RWPE1 (cell line): Measurements from ENCODE around the gene ASIC3.

Experiments used
- CTCF ChIA-PET: fragments of 350-600 bp; sonication (Branson Sonifier 250); formaldehyde crosslinking; extraction: SDS; loops from one replicate; lab custom pipeline; 2021; lab: Yijun Ruan, JAX
- POLR2A ChIA-PET: fragments of 400-600 bp; formaldehyde crosslinking; extraction: SDS; loops from one replicate; lab custom pipeline; 2020; ENCODE audit warnings: antibody characterized with exemption; ENCODE audit not compliant: low non-redundant PET; lab: Yijun Ruan, JAX
- DNase-seq: peaks from one replicate; pipeline ENCODE4 v3.0.0; 2012; ENCODE audit warnings: low spot score
- H3K27ac ChIP-seq: fragments of 450-650 bp; 2 replicates; pipeline ENCODE4 v1.5.1; 2017
- CTCF ChIP-seq: fragments of 450-650 bp; conservative IDR thresholded peaks from 2 replicates; pipeline ENCODE4 v1.5.1; 2017; ENCODE audit warnings: low read depth, mild to moderate bottlenecking

ASIC3 gene

GRCh38 chr7:151056283-151056665 lies 7.9 kb downstream of the ASIC3 start:
- DNase-seq, result no peak
- CTCF ChIA-PET, result interaction anchor here (0.6 kb wide), 1 partner anchor 31 kb away, joined by 3 read pairs; no protein-coding TSS in a partner anchor
- no peak for TF ChIP-seq CTCF
- POLR2A ChIA-PET, result no interaction called here
- peak overlapping the region; percentile 96 for H3K27ac ChIP-seq

- ChIA-PET CTCF (interaction anchor here (0.6 to 1.0 kb wide), 3 partner anchors 31 to 68 kb away, joined by 3 to 5 read pairs (median 3); no protein-coding TSS in a partner anchor), POLR2A (no interaction called here)
- TF ChIP-seq CTCF, result no peak
- no peak for DNase-seq
- peak overlapping the region; percentile 96 for H3K27ac ChIP-seq
Measured at GRCh38 chr7:151056666-151057505, 8.6 kb downstream of the ASIC3 start.

GRCh38 chr7:151057506-151057988 lies 9.2 kb downstream of the ASIC3 start, which contains the start of gene CDK5:
CDK5 (minus strand) TSS chr7:151057897; CDS start chr7:151057848, 49 bp downstream.
- ChIA-PET CTCF (interaction anchor here (1.0 kb wide), 2 partner anchors 28 to 39 kb away, joined by 3 read pairs; no protein-coding TSS in a partner anchor), POLR2A (no interaction called here)
- no peak for DNase-seq
- peak within 1 kb of the TSS; percentile 96 for H3K27ac ChIP-seq
- no peak for TF ChIP-seq CTCF

- peak overlapping the region; percentile 96 for H3K27ac ChIP-seq
- TF ChIP-seq CTCF, result no peak
- DNase-seq, result peak; percentile 96
- POLR2A ChIA-PET, result no interaction called here
- CTCF ChIA-PET, result interaction anchor here (1.0 kb wide), 2 partner anchors 27 to 53 kb away, joined by 3 to 4 read pairs; no protein-coding TSS in a partner anchor
Measured at GRCh38 chr7:151057989-151058780, 9.9 kb downstream of the ASIC3 start.

- H3K27ac ChIP-seq, result peak overlapping the region; percentile 96
Measured at GRCh38 chr7:151058781-151059366, 10.5 kb downstream of the ASIC3 start.

More at GRCh38 chr7:151058781-151059366, 10.5 kb downstream of the ASIC3 start:
- no peak for TF ChIP-seq CTCF
- peak; percentile 4 for DNase-seq
- POLR2A ChIA-PET, result no interaction called here
- CTCF ChIA-PET, result interaction anchor here (0.6 to 1.0 kb wide), 3 partner anchors 14 to 52 kb away, joined by 3 to 4 read pairs (median 3); no protein-coding TSS in a partner anchor
